NB4 (cell line): Measurements from ENCODE around the gene UST.

Experiments used
- CTCF ChIP-seq: IDR thresholded peaks from one replicate; pipeline ENCODE4 v1.5.1; 2012; ENCODE audit warnings: low read depth, low read length
- MAX ChIP-seq: IDR thresholded peaks from 2 replicates; pipeline ENCODE4 v1.6.1; 2011; ENCODE audit warnings: low read depth, low read length
- MYC ChIP-seq: IDR thresholded peaks from 2 replicates; pipeline ENCODE4 v1.6.1; 2011; ENCODE audit warnings: low read depth, low read length
- POLR2A ChIP-seq: IDR thresholded peaks from 2 replicates; pipeline ENCODE4 v1.6.1; 2011; ENCODE audit warnings: mild to moderate bottlenecking; ENCODE audit not compliant: insufficient read length; ENCODE audit errors: extremely low read depth

GRCh38 chr6:149085557-149085938 lies 338.7 kb downstream of the UST start:
- TF ChIP-seq CTCF (no peak), POLR2A (no peak), MYC (no peak), MAX (no peak)
